NAMALWA (cell line): ENCODE measurements around the gene ELK4.

ENCODE experiments used
- DNase-seq: peaks from one replicate; pipeline ENCODE4 v3.0.0-alpha.2; 2015; ENCODE audit warnings: low spot score

The ELK4 gene

GRCh38 chr1:205561501-205562203 is 70.2 kb downstream of the ELK4 start:
- no peak for DNase-seq
